Embryonic facial prominence (tissue), 1 donor: ENCODE results near the gene DISP1.

ENCODE experiments used
- DNase-seq: peaks from one replicate; pipeline ENCODE4 v3.0.0-alpha.2; 2016; ENCODE audit errors: extremely low spot score

The DISP1 gene, protein sequence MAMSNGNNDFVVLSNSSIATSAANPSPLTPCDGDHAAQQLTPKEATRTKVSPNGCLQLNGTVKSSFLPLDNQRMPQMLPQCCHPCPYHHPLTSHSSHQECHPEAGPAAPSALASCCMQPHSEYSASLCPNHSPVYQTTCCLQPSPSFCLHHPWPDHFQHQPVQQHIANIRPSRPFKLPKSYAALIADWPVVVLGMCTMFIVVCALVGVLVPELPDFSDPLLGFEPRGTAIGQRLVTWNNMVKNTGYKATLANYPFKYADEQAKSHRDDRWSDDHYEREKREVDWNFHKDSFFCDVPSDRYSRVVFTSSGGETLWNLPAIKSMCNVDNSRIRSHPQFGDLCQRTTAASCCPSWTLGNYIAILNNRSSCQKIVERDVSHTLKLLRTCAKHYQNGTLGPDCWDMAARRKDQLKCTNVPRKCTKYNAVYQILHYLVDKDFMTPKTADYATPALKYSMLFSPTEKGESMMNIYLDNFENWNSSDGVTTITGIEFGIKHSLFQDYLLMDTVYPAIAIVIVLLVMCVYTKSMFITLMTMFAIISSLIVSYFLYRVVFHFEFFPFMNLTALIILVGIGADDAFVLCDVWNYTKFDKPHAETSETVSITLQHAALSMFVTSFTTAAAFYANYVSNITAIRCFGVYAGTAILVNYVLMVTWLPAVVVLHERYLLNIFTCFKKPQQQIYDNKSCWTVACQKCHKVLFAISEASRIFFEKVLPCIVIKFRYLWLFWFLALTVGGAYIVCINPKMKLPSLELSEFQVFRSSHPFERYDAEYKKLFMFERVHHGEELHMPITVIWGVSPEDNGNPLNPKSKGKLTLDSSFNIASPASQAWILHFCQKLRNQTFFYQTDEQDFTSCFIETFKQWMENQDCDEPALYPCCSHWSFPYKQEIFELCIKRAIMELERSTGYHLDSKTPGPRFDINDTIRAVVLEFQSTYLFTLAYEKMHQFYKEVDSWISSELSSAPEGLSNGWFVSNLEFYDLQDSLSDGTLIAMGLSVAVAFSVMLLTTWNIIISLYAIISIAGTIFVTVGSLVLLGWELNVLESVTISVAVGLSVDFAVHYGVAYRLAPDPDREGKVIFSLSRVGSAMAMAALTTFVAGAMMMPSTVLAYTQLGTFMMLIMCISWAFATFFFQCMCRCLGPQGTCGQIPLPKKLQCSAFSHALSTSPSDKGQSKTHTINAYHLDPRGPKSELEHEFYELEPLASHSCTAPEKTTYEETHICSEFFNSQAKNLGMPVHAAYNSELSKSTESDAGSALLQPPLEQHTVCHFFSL (N-terminal part only)

DNA sequence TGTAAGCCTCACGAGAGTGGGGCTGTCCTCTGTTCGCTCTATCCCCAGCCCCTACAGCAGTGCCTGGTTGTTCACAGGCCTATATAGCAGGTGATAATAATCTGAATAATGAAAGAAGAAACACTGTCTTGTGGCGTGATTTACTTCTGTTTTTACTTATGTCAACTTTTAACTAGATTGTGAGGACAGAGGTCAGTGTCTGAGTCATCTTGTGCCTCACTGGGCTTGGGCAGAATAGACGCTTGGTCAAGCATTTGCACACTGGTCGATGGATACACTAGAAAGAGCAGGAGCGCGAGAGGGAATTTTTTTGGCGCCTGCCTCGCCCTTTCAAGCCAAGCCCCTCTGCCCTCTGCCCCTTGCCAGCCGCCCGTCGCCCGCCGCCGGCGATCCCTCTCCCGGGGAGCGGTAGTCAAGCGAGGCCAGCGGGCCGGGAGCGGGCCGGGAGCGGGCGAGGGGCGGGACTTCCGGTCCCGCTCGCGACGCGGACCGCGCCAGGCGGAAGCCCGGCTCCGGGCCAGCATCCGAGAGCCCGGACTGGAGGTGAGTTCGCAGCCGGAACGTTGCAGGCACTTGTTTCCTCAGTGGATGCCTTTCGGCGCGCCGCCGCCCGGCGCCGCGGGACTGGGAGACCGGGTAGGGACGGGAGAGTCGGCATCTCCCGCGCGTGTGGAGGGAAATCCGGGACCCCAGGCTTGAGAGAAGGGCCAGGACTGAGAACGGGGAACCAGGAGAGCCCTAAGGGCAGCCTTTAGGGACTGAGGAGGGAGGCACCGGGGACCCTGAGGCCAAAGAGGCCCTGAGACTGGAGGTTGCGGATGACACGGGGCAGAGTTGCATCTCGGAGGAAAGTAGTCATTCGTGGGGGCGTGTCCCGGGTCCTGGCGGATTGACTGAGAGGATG, at the start of gene DISP1:
Gene DISP1, plus strand, starts transcription at position 504 of the 904 bp plus-strand sequence. CDS start 127,785 bp downstream, outside the sequence.
- no peak for DNase-seq

DNA sequence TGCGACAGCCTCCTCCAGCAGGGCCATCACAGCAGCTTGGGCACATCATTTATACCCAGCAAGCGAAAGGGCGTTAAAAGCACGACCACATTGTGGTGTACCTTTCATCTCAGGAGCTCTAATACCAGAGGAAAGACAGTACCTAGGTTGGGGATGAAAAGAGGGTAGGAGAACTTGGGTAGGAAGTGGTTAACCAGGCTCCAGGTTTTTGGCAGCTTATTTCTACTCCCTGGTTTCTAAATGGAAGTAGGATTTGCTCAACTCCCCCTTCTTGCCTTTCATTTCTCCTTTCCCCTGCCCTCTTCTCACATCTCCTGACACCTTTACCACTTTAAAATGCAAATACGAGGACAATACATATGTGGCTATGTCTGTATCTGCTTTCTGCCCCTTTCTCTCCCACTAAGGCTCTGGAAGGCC, 47.7 kb upstream of the DISP1 start:
- DNase-seq: no peak

DNA sequence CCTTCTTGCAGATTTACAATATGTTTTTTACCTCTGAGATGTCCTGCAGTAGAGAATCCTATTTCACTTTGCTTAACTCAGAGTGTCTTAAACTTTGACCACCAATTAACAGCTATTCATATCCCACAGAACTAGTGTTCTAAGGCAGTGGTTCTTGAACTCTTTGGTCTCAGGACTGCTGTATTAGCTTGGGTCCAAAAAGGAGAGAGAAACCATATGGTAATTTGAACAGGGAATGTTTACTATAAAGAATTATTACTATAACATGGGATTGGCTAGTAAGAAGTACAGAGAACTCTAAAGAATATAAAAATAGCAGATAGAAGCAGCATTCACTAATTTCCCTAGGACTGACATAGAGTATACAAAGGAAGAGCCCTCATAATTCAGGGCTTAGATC, 46.2 kb upstream of the DISP1 start:
- no peak for DNase-seq

DNA sequence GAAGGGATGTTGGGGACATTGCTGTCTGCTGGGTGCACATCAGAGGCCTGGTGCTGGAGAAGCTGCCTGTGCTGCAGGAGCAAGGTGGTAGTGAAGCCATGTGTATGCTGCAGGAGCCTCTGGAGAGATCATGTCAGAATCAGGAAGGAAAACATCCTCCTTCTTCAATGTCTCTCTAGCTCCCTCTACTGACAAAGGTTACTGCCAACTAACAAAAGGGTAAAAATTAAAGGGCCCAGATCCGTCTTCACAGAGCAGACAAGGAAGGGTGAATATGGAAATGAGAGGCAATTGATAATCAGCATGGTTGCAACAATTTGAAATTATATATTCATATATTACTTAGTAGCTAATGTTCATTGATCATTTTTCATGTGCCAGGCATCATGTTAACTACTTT, 45.7 kb upstream of the DISP1 start:
- no peak for DNase-seq

DNA sequence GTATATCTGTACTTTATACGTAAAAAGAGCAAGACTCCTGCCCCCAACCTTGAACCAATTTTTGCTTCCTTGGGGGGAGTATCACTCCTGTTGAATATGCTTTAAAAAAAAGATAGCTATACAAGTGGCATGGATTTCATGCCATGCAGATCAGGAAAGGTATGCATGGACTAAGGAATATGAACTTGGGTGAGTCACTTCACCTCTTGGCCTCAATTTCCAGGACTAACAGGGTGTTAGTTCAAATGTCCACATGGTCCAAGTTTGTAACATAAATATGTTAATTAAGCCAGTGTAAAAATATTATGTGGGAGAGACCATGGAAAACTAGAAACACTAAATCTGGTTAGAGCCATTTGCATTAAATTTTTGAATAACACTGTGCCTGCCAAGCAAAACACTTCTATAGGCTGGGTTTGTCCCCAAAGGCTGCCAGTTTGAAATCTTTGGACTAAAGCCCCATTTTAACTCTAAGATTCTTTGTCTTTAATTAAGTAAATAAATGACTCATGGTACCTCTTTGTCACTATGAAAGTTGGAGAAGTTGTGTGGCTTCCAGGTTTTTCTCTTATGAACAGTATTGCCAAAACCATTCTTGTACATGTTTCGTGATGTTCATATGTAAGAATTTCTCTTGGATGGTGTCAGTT, 44.7 kb upstream of the DISP1 start:
- no peak for DNase-seq

DNA sequence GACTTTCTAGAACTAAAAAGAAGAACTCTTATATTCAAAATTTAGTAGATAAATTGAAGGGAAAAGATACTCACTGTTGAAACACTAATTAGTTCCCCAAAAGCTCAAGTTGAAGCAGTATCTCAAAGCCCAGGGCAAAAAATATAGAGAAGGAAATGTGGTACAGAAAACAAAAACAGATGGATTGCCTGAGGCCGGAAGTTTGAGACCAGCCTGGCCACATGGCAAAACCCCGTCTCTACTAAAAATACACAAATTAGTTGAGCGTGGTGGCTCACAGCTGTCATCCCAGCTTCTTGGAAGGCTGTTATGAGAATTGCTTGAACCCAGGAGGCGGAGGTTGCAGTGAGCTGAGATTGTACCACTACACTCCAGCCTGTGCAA, 41.9 kb upstream of the DISP1 start:
- DNase-seq: no peak

DNA sequence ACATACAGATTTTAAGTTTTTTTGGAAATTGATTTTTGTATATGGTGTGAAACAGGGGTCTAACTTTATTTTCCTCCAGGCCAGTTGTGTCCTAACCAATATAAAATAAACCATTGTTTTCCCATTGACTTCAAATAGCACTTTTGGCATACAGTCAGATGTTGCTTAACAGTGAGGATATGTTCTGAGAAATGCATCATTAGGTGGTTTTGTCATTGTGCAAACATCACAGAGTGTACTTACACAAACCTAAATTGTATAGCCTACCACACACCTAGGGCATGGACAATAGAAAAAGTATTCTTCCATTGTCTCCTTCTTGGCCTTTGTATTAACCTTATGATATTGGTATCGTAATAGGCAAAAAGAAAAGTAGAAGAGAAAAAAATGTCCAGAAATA, 37.4 kb upstream of the DISP1 start:
- DNase-seq: no peak

DNA sequence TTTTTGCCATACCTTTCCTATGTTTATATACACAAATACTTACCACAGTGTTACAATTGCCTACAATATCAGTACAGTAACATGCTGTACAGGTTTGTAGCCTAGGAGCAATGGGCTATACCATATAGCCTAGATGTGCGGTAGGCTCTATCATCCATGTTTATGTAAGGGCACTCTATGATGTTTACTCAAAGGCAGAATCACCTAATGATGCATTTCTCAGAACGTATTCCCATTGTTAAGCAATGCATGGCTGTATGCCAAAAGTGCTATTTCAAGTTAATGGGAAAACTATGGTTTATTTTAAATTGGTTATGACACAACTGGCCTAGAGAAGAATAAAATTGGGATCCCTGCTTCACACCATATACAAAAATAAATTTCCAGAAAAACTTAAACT, 36.9 kb upstream of the DISP1 start:
- DNase-seq: no peak

DNA sequence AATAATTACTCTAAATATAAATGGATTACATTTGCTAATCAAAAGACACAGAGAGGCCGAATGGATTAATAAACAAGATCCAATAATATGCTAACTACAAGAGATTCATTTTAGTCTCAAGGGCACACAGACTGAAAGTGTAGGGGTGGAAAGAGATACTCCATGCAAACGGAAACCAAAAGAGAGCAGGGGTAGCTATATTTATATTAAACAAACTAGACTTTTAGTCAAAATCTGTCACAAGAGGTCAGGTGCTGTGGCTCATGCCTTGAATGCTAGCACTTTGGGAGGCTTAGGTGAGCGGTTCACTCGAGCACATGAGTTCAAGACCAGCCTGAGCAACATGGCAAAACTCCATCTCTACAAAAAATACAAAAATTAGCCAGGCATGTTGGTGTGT, 33.6 kb upstream of the DISP1 start:
- no peak for DNase-seq

DNA sequence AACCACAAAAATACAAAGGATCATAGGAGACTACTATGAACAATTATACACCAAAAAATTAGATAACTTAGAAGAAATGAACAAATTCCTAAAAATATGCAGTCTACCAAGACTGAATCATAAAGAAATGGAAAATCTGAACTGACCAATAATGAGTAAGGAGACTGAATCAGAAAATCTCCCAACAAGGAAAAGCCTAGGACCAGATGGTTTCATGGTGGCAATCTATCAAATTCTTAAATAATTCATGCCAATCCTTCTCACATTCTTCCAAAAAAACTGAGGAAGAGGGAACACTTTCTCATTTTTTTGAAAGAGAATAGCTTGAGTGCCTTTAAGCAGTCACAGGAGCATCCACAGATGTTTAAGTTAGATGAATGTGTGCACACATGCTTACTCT, 31.8 kb upstream of the DISP1 start:
- DNase-seq: no peak

DNA sequence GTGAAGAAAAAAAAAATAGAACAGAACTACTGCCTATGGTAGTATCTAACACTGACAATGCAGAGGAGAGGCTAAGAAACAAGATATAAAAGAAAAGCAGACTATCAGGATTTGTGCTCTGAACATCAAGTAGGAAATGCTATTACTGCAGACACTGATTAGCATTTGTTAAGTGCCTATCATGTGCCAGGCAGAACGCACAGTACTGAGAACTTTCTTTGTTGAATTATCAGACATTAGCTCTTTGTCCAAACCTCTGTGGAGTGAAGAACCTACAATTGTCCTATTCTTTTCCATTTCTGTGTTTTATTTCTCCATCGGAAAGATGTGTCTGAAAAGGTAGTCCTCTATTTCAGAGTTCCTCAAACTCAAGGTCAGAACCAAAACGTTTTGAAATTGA, 30.5 kb upstream of the DISP1 start:
- no peak for DNase-seq

DNA sequence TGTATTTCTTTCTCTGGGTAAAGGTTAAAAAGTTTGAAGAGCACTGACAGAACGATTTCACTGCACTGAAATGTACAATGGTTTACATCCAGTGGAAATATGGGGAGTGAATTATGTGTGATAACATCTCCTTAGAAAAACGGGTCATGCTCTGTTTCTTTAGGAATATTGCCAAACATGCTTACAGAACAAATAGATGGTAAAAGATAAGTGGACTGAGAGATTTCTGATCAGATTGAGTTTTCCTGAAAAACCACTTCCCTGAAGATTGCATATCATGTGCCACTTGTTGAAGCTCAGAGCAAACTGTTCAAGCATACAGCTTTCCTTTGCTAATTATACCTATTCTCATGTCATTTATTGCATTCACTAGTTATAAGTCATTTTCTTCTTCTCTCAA, 29.9 kb upstream of the DISP1 start:
- DNase-seq: no peak

DNA sequence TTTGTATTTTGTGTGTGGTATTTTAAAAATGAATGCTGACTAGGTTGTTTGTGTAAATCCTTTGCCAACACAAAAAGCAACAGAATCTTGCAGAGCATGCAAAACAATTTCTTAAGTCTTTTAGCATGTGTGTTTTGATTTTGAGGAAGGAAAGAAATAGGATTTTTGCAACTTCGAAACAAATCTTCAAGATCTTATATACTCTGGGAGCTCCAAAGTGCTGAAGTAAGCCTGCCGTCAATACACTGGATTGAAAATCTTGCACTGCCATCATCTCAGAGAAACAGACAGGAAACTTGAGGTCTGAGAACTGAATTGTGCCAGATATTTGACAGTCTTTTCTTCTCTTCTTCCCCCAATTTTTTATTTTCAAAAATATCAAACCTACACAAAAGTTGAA, 29.3 kb upstream of the DISP1 start:
- no peak for DNase-seq

DNA sequence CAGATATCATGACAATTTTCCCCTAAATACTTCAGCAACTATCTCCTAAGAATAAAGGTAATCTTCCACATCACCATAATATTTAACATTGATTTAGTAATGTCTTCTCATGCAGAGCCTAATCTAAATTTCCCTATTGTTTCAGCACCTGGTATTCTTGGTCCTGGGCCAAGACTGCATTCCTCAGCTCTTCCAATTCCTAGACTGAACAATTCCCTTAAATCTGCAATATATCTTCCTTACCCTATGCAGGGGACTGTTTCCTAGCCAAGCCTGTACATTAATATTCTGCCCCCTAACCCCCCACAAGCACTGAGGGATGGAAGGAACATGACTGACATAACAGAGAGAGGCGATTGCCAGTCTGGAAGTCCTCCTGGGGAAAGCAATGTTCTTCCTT, 28.7 kb upstream of the DISP1 start:
- no peak for DNase-seq

DNA sequence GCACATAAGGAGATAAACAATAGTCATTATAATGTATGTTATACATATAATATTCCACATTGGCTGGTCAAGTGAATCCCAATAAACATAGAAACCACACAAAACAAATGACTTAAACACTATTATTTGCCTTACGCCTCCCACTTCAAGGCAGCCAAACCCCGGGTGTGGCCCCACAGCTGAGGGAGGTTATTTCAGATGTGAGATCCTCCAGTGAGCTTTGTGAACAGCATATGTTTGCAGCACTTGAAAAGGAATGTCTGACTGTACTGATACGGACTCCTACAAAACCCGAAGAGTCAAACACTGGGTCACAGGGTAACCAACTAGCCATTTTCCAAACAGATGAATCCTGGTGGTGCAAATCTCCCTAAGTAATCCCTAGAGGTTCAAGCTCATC, 27.1 kb upstream of the DISP1 start:
- DNase-seq: no peak

DNA sequence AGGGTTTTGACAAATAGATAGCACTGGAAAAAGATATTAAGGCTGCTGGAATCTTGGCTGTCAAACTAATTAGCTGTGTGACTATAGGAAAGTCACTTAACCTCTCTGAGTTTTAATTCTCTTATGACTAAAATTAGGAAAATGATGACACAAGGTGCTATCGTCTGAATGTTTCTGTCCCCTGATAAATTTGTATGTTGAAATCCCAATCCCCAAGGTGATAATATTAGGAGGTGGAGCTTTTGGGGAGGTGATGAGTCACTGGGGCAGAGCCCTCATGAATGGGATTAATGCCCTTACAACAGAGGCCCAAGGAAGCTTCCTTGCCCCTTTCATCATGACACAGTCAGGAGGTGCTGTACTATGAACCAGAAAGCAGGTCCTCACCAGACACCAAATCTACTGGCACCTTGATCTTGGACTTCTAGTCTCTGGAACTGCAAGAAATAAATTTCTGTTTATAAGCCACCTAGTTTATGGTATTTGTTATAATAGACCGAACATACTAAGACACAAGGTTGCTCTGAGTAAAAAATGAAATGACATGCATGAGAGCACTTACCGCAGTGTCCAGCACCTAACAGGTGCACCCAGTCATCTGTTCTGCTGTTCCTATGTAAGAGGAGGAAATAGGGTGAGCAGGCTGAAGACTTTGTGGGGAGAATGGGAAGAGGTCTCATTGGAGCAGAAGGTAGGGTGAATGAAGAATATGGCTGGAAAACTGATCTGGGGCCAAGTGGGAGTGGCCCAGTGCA, 26.3 kb upstream of the DISP1 start:
- no peak for DNase-seq

DNA sequence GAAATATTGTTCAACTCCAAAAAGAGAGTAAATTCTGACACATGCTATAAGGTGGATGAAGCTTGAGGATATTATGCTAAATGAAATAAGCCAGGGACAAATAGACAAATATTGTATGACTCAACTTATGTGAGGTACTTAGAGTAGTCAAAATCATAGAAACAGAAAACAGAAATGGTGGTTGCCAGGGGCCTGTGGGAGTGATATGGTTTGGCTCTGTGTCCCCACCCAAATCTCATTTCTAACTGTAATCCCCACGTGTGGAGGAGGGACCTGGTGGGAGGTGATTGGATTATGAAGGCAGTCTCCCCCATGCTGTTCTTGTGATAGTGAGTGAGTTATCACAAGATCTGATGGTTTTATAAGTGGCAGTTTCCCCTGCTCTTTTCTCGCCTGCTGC, 24.7 kb upstream of the DISP1 start:
- no peak for DNase-seq

DNA sequence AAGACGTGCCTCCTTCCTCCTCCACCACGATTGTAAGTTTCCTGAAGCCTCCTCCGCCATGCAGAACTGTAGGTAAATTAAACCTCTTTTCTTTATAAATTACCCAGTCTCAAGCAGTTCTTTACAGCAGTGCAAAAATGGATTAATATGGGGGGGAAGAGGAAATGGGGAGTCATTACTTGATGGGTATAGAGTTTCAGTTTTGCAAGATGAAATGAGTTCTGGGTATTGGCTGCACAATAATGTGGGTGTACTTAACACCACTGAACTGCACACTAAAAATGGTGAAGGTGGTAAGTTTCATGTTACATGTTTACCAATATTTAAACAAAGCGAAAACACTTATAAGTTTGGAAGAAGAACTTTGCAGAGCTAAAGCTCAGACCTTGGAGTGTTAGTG, 24.3 kb upstream of the DISP1 start:
- DNase-seq: no peak

DNA sequence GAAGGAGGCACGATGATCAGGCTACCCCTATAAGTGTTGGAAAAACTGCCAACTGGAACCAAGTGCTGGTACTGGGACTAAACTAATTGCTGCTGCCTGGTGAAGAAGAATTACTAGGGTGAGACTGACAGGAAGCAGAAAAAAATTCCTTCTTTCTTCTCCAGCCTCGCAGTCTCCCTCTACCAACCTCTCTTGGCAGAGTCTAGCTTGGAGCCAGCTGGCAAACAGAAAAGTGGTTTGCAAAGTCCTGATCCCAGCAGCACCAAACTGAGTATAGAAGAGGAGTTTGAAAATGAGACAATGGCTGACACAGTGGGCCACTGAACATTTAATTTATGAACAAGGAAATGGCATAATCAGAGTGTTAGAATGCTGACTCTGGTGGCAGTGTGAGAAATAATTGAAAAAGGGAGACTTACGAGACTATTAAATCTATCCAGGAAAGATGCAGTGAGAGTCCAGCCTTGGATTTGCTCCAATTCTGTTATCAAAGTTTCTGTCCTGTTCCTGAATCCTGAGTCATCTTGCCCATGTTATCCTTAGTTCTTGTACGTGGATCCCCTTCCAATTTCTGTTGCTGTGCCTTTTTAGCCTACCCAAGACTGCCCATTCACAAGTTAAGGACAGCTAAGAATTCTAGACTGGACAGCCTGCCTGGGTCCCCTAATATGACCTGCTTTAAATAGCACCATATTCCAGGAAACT, 23.7 kb upstream of the DISP1 start:
- DNase-seq: no peak
